HG03460 (cell line): ENCODE results near the gene TACR2.

Experiments
- ATAC-seq: cut with Tn5 transposase; IDR thresholded peaks from one replicate; pipeline ENCODE4 v1.9.1; 2021; ENCODE audit not compliant: unreplicated experiment

TACR2 gene

GRCh38 chr10:69416695-69417094 is at the start of gene TACR2:
TACR2 (minus strand) TSS chr10:69416918; CDS start chr10:69416323, 595 bp downstream.
- ATAC-seq, result no peak

- ATAC-seq, result no peak
Measured at GRCh38 chr10:69466158-69466490, 49.4 kb upstream of the TACR2 start.

- ATAC-seq, result no peak
Measured at GRCh38 chr10:69465457-69466157, 48.9 kb upstream of the TACR2 start.

- no peak for ATAC-seq
Measured at GRCh38 chr10:69464801-69465401, 48.2 kb upstream of the TACR2 start.

GRCh38 chr10:69464401-69464800 is 47.7 kb upstream of the TACR2 start:
- no peak for ATAC-seq

- no peak for ATAC-seq
Measured at GRCh38 chr10:69463886-69464285, 47.2 kb upstream of the TACR2 start.

- ATAC-seq, result no peak
Measured at GRCh38 chr10:69461243-69462025, 44.7 kb upstream of the TACR2 start.

GRCh38 chr10:69460576-69461242 is 44.0 kb upstream of the TACR2 start:
- ATAC-seq, result no peak

GRCh38 chr10:69459893-69460575 is 43.3 kb upstream of the TACR2 start:
- no peak for ATAC-seq

GRCh38 chr10:69459101-69459790 is 42.5 kb upstream of the TACR2 start:
- ATAC-seq, result no peak

GRCh38 chr10:69458430-69459100 is 41.8 kb upstream of the TACR2 start:
- ATAC-seq, result no peak

GRCh38 chr10:69457771-69458237 is 41.1 kb upstream of the TACR2 start:
- no peak for ATAC-seq

GRCh38 chr10:69456880-69457693 is 40.4 kb upstream of the TACR2 start:
- ATAC-seq, result no peak

- no peak for ATAC-seq
Measured at GRCh38 chr10:69455006-69455763, 38.5 kb upstream of the TACR2 start.

GRCh38 chr10:69453795-69454194 is 37.1 kb upstream of the TACR2 start:
- ATAC-seq, result no peak

GRCh38 chr10:69452676-69453415 is 36.1 kb upstream of the TACR2 start:
- no peak for ATAC-seq

- ATAC-seq, result peak; percentile 10
Measured at GRCh38 chr10:69451784-69452251, 35.1 kb upstream of the TACR2 start.
